Medulla oblongata (tissue), 1 donor: ENCODE results near the gene SLC5A12.

Source experiments
- DNase-seq: peaks from one replicate; pipeline ENCODE4 v3.0.0-alpha.2; 2015; ENCODE audit errors: extremely low spot score

SLC5A12 gene

GRCh38 chr11:26721948-26722475, at the start of gene SLC5A12:
Gene SLC5A12, minus strand, starts transcription at chr11:26722060. Its CDS starts 346 bp downstream, at chr11:26721714.
- no peak for DNase-seq

GRCh38 chr11:26769027-26769426, 47.2 kb upstream of the SLC5A12 start:
- DNase-seq = no peak

GRCh38 chr11:26767060-26767459, 45.2 kb upstream of the SLC5A12 start:
- no peak for DNase-seq

GRCh38 chr11:26765323-26765722, 43.5 kb upstream of the SLC5A12 start:
- no peak for DNase-seq

GRCh38 chr11:26764825-26765224, 43.0 kb upstream of the SLC5A12 start:
- no peak for DNase-seq

- DNase-seq = no peak
These were observed 42.5 kb upstream of the SLC5A12 start for GRCh38 chr11:26764315-26764714.

- DNase-seq = no peak
These were observed 40.2 kb upstream of the SLC5A12 start for GRCh38 chr11:26762089-26762488.

GRCh38 chr11:26761361-26761809, 39.5 kb upstream of the SLC5A12 start:
- DNase-seq = no peak

GRCh38 chr11:26757995-26758394, 36.1 kb upstream of the SLC5A12 start:
- DNase-seq = no peak

GRCh38 chr11:26755762-26756161, 33.9 kb upstream of the SLC5A12 start:
- no peak for DNase-seq

- DNase-seq = peak; percentile 82
These were observed 32.1 kb upstream of the SLC5A12 start for GRCh38 chr11:26753723-26754504.

- no peak for DNase-seq
These were observed 28.1 kb upstream of the SLC5A12 start for GRCh38 chr11:26749927-26750326.

GRCh38 chr11:26743622-26744021, 21.8 kb upstream of the SLC5A12 start:
- DNase-seq = no peak

GRCh38 chr11:26742966-26743365, 21.1 kb upstream of the SLC5A12 start:
- no peak for DNase-seq

- DNase-seq = no peak
These were observed 19.2 kb upstream of the SLC5A12 start for GRCh38 chr11:26741036-26741435.

GRCh38 chr11:26739366-26740073, 17.7 kb upstream of the SLC5A12 start:
- DNase-seq = no peak

- DNase-seq = no peak
These were observed 12.8 kb upstream of the SLC5A12 start for GRCh38 chr11:26734691-26735090.

- DNase-seq = no peak
These were observed 9.2 kb upstream of the SLC5A12 start for GRCh38 chr11:26731084-26731456.

- DNase-seq = no peak
These were observed 8.7 kb upstream of the SLC5A12 start for GRCh38 chr11:26730414-26731083.

GRCh38 chr11:26729284-26729683, 7.4 kb upstream of the SLC5A12 start:
- DNase-seq = no peak

- no peak for DNase-seq
These were observed 5.1 kb upstream of the SLC5A12 start for GRCh38 chr11:26726960-26727359.

- DNase-seq = no peak
These were observed 1.9 kb downstream of the SLC5A12 start for GRCh38 chr11:26719998-26720397.
